ENCODE results near the gene CCDC12. TPM values are rescaled to one million over a fixed set of nuclear protein-coding genes. Genes with fewer than 3 reads are reported as not detected.

The CCDC12 gene
- total RNA-seq, 1 experiment from 2014 or later: 46.5 TPM

DNA sequence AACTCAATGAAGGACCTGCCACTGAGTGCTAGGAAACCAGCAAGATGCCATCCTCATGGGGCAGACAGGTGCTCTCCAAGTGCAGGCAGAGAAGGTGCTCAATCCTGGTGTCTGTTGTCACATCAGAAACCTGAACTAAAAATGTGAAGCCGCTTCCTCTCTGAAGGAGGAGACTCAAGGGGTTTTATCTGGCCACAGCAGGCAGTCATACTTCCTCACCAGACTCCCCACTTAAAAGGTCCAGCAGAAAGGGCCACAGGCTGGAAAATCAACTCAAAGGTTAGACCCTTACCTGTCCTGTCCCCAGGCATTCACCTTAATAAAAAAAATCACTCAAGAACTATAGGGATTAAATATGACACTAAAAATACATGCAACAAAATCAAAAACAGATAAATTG lies 4.8 kb downstream of the CCDC12 start:
- peaks cover 97% of the 10 kb centered on the region for H3K79me2 ChIP-seq (ENCODE audit: insufficient read depth, low read length)
- no peak overlapping the region for H2AFZ ChIP-seq (ENCODE audit: low read depth, low read length, poor library complexity, severe bottlenecking)
- no peaks in the 10 kb centered on the region for H3K27me3 ChIP-seq (ENCODE audit: insufficient read depth, low read length)
- no peak overlapping the region for H3K9ac ChIP-seq (ENCODE audit: low read length)
- no peak overlapping the region for H3K27ac ChIP-seq (ENCODE audit: low read depth, low read length)
- H4K20me1 ChIP-seq (ENCODE audit: insufficient read depth): peaks cover 32% of the 10 kb centered on the region; the same call in 1 of the 2 replicates
- POLR2A ChIA-PET: no interaction called here
- DNase-seq (ENCODE audit: low read depth, low spot score) (no peak), ATAC-seq (no peak)
- H3K4me1 ChIP-seq (ENCODE audit: control insufficient read depth in 1 of 2, insufficient read depth in 2 of 2, low read length in 2 of 2): peaks cover 2 to 18% of the 10 kb centered on the region in 2 experiments; a peak in 3 of 4 replicates
- TF ChIP-seq, protein P1, sequence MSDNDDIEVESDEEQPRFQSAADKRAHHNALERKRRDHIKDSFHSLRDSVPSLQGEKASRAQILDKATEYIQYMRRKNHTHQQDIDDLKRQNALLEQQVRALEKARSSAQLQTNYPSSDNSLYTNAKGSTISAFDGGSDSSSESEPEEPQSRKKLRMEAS (IDR thresholded peaks at IDR 0.05): no peak
- TF ChIP-seq CBX3 (IDR thresholded peaks at IDR 0.05; ENCODE audit: low read depth) (no peak), TCF7L2 (IDR thresholded peaks at IDR 0.05; ENCODE audit: borderline replicate concordance, extremely low read depth, insufficient read depth, insufficient read length) (no peak), JUND (IDR thresholded peaks at IDR 0.05) (no peak), YY1 (IDR thresholded peaks at IDR 0.05; ENCODE audit: extremely low read depth, insufficient replicate concordance, low read depth, low read length) (no peak), ZFX (IDR thresholded peaks at IDR 0.05) (no peak)
- TF ChIP-seq, protein P2, sequence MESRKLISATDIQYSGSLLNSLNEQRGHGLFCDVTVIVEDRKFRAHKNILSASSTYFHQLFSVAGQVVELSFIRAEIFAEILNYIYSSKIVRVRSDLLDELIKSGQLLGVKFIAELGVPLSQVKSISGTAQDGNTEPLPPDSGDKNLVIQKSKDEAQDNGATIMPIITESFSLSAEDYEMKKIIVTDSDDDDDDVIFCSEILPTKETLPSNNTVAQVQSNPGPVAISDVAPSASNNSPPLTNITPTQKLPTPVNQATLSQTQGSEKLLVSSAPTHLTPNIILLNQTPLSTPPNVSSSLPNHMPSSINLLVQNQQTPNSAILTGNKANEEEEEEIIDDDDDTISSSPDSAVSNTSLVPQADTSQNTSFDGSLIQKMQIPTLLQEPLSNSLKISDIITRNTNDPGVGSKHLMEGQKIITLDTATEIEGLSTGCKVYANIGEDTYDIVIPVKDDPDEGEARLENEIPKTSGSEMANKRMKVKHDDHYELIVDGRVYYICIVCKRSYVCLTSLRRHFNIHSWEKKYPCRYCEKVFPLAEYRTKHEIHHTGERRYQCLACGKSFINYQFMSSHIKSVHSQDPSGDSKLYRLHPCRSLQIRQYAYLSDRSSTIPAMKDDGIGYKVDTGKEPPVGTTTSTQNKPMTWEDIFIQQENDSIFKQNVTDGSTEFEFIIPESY (IDR thresholded peaks at IDR 0.05; ENCODE audit: extremely low read depth, insufficient replicate concordance, low read length): no peak
- TF ChIP-seq, protein P3, sequence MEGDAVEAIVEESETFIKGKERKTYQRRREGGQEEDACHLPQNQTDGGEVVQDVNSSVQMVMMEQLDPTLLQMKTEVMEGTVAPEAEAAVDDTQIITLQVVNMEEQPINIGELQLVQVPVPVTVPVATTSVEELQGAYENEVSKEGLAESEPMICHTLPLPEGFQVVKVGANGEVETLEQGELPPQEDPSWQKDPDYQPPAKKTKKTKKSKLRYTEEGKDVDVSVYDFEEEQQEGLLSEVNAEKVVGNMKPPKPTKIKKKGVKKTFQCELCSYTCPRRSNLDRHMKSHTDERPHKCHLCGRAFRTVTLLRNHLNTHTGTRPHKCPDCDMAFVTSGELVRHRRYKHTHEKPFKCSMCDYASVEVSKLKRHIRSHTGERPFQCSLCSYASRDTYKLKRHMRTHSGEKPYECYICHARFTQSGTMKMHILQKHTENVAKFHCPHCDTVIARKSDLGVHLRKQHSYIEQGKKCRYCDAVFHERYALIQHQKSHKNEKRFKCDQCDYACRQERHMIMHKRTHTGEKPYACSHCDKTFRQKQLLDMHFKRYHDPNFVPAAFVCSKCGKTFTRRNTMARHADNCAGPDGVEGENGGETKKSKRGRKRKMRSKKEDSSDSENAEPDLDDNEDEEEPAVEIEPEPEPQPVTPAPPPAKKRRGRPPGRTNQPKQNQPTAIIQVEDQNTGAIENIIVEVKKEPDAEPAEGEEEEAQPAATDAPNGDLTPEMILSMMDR (IDR thresholded peaks at IDR 0.05 in 2 of 3, conservative IDR thresholded peaks at IDR 0.05 in 1 of 3; ENCODE audit: borderline replicate concordance in 1 of 3, insufficient read depth in 1 of 3, low read depth in 2 of 3, low read length in 2 of 3): no peak
- peaks cover 0 to 14% of the 10 kb centered on the region in 2 experiments; a peak in 1 of 4 replicates for H3K36me3 ChIP-seq (ENCODE audit: control insufficient read depth in 1 of 2, insufficient read depth in 2 of 2, low read length in 2 of 2)
- H3K4me2 ChIP-seq (ENCODE audit: low read length): no peak overlapping the region
- BruUV-seq (replicated peaks): no TSS peak
- no peaks in the 10 kb centered on the region for H3K9me3 ChIP-seq (ENCODE audit: control insufficient read depth in 1 of 2, insufficient read depth in 1 of 2, low read depth in 1 of 2, low read length in 2 of 2)
- H3K4me3 ChIP-seq (replicated peaks in 1 of 2; ENCODE audit: low read depth in 1 of 2, low read length in 2 of 2): no peak overlapping the region
- intact Hi-C loops (cut with micrococcal nuclease): no loop called here
- CTCF ChIA-PET: no interaction called here
- no peaks in the 10 kb centered on the region for H3K9me2 ChIP-seq (ENCODE audit: insufficient read depth)
- RAD21 ChIA-PET (ENCODE audit: low non-redundant PET in 1 of 2, low total read pairs in 2 of 2, uncharacterized antibody in 2 of 2, unreplicated experiment in 2 of 2): no interaction called here
